Neural progenitor cell (in vitro differentiated cells): ENCODE data around the gene NUDT4. TPM values are rescaled to one million over a fixed set of nuclear protein-coding genes. Genes with fewer than 3 reads are reported as not detected.

Source experiments
- DNase-seq: peaks from one replicate; pipeline ENCODE4 v3.0.0-alpha.2; 2016; ENCODE audit warnings: low spot score
- H2AFZ ChIP-seq: fragments of 200-600 bp; sonication (generic); replicated peaks from 2 replicates; pipeline ENCODE4 v1.6.1; 2016; ENCODE audit warnings: antibody characterized with exemption
- H3F3A ChIP-seq: fragments of 200-600 bp; sonication (generic); 2 replicates; pipeline ENCODE4 v1.6.1; 2016; ENCODE audit warnings: antibody characterized with exemption, low read depth
- H3K27ac ChIP-seq: fragments of 200-600 bp; sonication (generic); 2 replicates; pipeline ENCODE4 v1.5.1; 2016; ENCODE audit warnings: mild to moderate bottlenecking
- H3K27me3 ChIP-seq: fragments of 200-600 bp; sonication (generic); 2 replicates; pipeline ENCODE4 v1.6.1; 2016; ENCODE audit warnings: mild to moderate bottlenecking, moderate library complexity
- H3K36me3 ChIP-seq: fragments of 200-600 bp; sonication (generic); 2 replicates; pipeline ENCODE4 v1.5.1; 2016
- H3K4me1 ChIP-seq: fragments of 200-600 bp; sonication (generic); 2 replicates; pipeline ENCODE4 v1.6.1; 2016; ENCODE audit warnings: mixed run types
- H3K4me2 ChIP-seq: fragments of 200-600 bp; sonication (generic); 2 replicates; pipeline ENCODE4 v1.6.1; 2016
- H3K4me3 ChIP-seq: fragments of 200-600 bp; sonication (generic); 2 replicates; pipeline ENCODE4 v1.5.1; 2016
- H3K79me2 ChIP-seq: fragments of 200-600 bp; sonication (generic); 2 replicates; pipeline ENCODE4 v1.6.1; 2016; ENCODE audit warnings: low read depth
- H3K9ac ChIP-seq: fragments of 200-600 bp; sonication (generic); 2 replicates; pipeline ENCODE4 v1.6.1; 2016
- H3K9me3 ChIP-seq: fragments of 200-600 bp; sonication (generic); 2 replicates; pipeline ENCODE4 v1.5.1; 2016; ENCODE audit warnings: low read depth
- H4K20me1 ChIP-seq: fragments of 200-600 bp; sonication (generic); 2 replicates; pipeline ENCODE4 v1.6.1; 2016; ENCODE audit warnings: low read depth
- H3K27ac Mint-ChIP-seq: 3 replicates; pipeline ENCODE4 v1.8.0; 2021; ENCODE audit warnings: mixed read lengths
- H3K27me3 Mint-ChIP-seq: 2 replicates; pipeline ENCODE4 v1.8.0; 2022; ENCODE audit warnings: low read depth, mild to moderate bottlenecking, inconsistent platforms, moderate library complexity, mixed read lengths; ENCODE audit not compliant: insufficient read depth
- H3K36me3 Mint-ChIP-seq: 3 replicates; pipeline ENCODE4 v1.8.0; 2021; ENCODE audit warnings: mixed read lengths
- H3K4me1 Mint-ChIP-seq: 3 replicates; pipeline ENCODE4 v1.8.0; 2021; ENCODE audit warnings: mixed read lengths
- H3K4me3 Mint-ChIP-seq: 3 replicates; pipeline ENCODE4 v1.8.0; 2021; ENCODE audit warnings: mild to moderate bottlenecking, moderate library complexity, mixed read lengths
- H3K9me3 Mint-ChIP-seq: 3 replicates; pipeline ENCODE4 v1.8.0; 2020; ENCODE audit warnings: mixed read lengths
- CTCF ChIP-seq: fragments of 200-600 bp; sonication (generic); IDR thresholded peaks from 2 replicates; pipeline ENCODE4 v1.5.1; 2017; ENCODE audit warnings: antibody characterized with exemption, mild to moderate bottlenecking
- EZH2 ChIP-seq: fragments of 200-600 bp; sonication (generic); IDR thresholded peaks from 2 replicates; pipeline ENCODE4 v1.6.1; 2017; ENCODE audit warnings: antibody characterized with exemption, mild to moderate bottlenecking, moderate library complexity
- EZH2phosphoT487 ChIP-seq: fragments of 200-600 bp; sonication (generic); IDR thresholded peaks from 2 replicates; pipeline ENCODE4 v1.6.1; 2017; ENCODE audit warnings: antibody characterized with exemption
- total RNA-seq: library from RNA; depleted of rRNA; stranded (reverse); fragments of >200 nt; gene quantifications from 2 replicates; pipeline ENCODE4 v1.2.3, GENCODE V29; 2015; ENCODE audit warnings: low replicate concordance

NUDT4 gene
- total RNA-seq, 1 donor from 2014 or later, result 89.8 TPM

GRCh38 chr12:93451423-93452158 lies 73.9 kb downstream of the NUDT4 start:
- no peak for DNase-seq
- TF ChIP-seq EZH2 (no peak), EZH2phosphoT487 (no peak), CTCF (no peak)
- Histone ChIP-seq H3K4me2 (no peak overlapping the region), H3K36me3 (no peaks in the 10 kb centered on the region), H3K4me3 (no peak overlapping the region), H4K20me1 (no peaks in the 10 kb centered on the region), H2AFZ (no peak overlapping the region), H3K4me1 (no peaks in the 10 kb centered on the region), H3K79me2 (no peaks in the 10 kb centered on the region), H3F3A (no peaks in the 10 kb centered on the region), H3K27ac (no peak overlapping the region), H3K27me3 (no peaks in the 10 kb centered on the region), H3K9ac (no peak overlapping the region), H3K9me3 (no peaks in the 10 kb centered on the region)
- H3K36me3 Mint-ChIP-seq, result no peaks in the 10 kb centered on the region
- H3K27ac Mint-ChIP-seq, result no peak overlapping the region
- no peaks in the 10 kb centered on the region for H3K4me1 Mint-ChIP-seq
- H3K4me3 Mint-ChIP-seq, result no peak overlapping the region
- peaks cover 5% of the 10 kb centered on the region for H3K27me3 Mint-ChIP-seq
- H3K9me3 Mint-ChIP-seq, result no peaks in the 10 kb centered on the region

DNA sequence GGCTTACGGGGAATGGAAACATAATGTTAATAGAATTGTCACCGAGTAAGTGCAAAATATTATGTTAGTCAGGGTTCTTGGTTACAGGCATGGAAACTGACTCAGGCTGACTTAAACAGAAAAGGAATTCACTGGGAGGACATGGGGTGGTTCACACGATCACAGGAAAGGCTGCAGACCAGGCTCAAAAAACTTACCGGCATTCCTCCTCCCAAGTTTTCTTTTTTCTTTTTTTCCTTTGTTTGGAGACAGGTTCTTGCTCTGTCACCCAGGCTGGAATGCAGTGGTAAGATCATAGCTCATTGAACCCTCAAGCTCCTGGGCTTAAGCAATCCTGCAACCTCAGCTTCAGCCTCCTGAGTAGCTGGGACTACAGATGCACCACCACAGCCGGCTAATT lies 75.9 kb downstream of the NUDT4 start:
- H2AFZ ChIP-seq, result no peak overlapping the region

GRCh38 chr12:93456077-93456476 lies 78.4 kb downstream of the NUDT4 start:
- Mint-ChIP-seq H3K36me3 (no peaks in the 10 kb centered on the region), H3K27ac (no peak overlapping the region), H3K27me3 (peaks cover 4% of the 10 kb centered on the region), H3K4me3 (no peak overlapping the region), H3K4me1 (no peaks in the 10 kb centered on the region), H3K9me3 (no peaks in the 10 kb centered on the region)
- Histone ChIP-seq H3K9ac (no peak overlapping the region), H4K20me1 (no peaks in the 10 kb centered on the region), H3K9me3 (no peaks in the 10 kb centered on the region), H3K36me3 (no peaks in the 10 kb centered on the region), H3K27ac (no peak overlapping the region), H2AFZ (no peak overlapping the region), H3K79me2 (no peaks in the 10 kb centered on the region), H3F3A (no peaks in the 10 kb centered on the region), H3K4me3 (no peak overlapping the region), H3K27me3 (no peaks in the 10 kb centered on the region), H3K4me1 (no peaks in the 10 kb centered on the region), H3K4me2 (no peak overlapping the region)
- TF ChIP-seq EZH2phosphoT487, result no peak
- TF ChIP-seq CTCF, result no peak
- no peak for TF ChIP-seq EZH2
- DNase-seq, result no peak

More for the DNA sequence above, 75.9 kb downstream of the NUDT4 start:
- no peak overlapping the region for H3K4me3 Mint-ChIP-seq
- Histone ChIP-seq H3F3A (no peaks in the 10 kb centered on the region), H3K9me3 (no peaks in the 10 kb centered on the region), H3K9ac (no peak overlapping the region), H3K27ac (no peak overlapping the region), H3K4me3 (no peak overlapping the region), H3K4me1 (no peaks in the 10 kb centered on the region), H3K4me2 (no peak overlapping the region), H4K20me1 (no peaks in the 10 kb centered on the region), H3K79me2 (no peaks in the 10 kb centered on the region), H3K36me3 (no peaks in the 10 kb centered on the region), H3K27me3 (no peaks in the 10 kb centered on the region)
- TF ChIP-seq EZH2phosphoT487, result no peak
- no peak for TF ChIP-seq CTCF
- no peak for TF ChIP-seq EZH2
- H3K36me3 Mint-ChIP-seq, result no peaks in the 10 kb centered on the region
- no peaks in the 10 kb centered on the region for H3K9me3 Mint-ChIP-seq
- no peaks in the 10 kb centered on the region for H3K4me1 Mint-ChIP-seq
- no peak overlapping the region for H3K27ac Mint-ChIP-seq
- peaks cover 5% of the 10 kb centered on the region for H3K27me3 Mint-ChIP-seq
- DNase-seq, result peak; percentile 5

Other genes with a start within 250 kb of the NUDT4 start
- gene UBE2N, start 64.0 kb downstream of the NUDT4 start, total RNA-seq, result 82.6 and 116 TPM in 2 replicates
- 157 and 287 TPM in 2 replicates for gene MRPL42, start 89.6 kb downstream of the NUDT4 start, total RNA-seq
- gene SOCS2, start 194.8 kb downstream of the NUDT4 start, total RNA-seq, result 3.5 and 4.9 TPM in 2 replicates